Left ventricle myocardium inferior (tissue), 1 donor: ENCODE results near the gene CSNK2A2. TPM values are rescaled to one million over a fixed set of nuclear protein-coding genes. Genes with fewer than 3 reads are reported as not detected.

Experiments used
- DNase-seq: peaks from one replicate; pipeline ENCODE4 v3.0.0-alpha.2; 2020
- H3K27ac ChIP-seq: fragments of 200-600 bp; replicated peaks from 2 replicates; pipeline ENCODE4 v1.8.0; 2021
- H3K27me3 ChIP-seq: fragments of 200-600 bp; 2 replicates; pipeline ENCODE4 v1.8.0; 2021; ENCODE audit warnings: low read depth
- H3K36me3 ChIP-seq: fragments of 200-600 bp; 2 replicates; pipeline ENCODE4 v1.8.0; 2021
- H3K4me1 ChIP-seq: fragments of 200-600 bp; 2 replicates; pipeline ENCODE4 v1.8.0; 2021
- H3K4me3 ChIP-seq: fragments of 200-600 bp; 2 replicates; pipeline ENCODE4 v1.8.0; 2021; ENCODE audit warnings: mild to moderate bottlenecking, moderate library complexity
- H3K9me3 ChIP-seq: fragments of 200-600 bp; replicated peaks from 2 replicates; pipeline ENCODE4 v1.8.0; 2021
- intact Hi-C: fragments of 100-400 bp; cut with micrococcal nuclease; formaldehyde crosslinking; loops from one replicate; pipeline ENCODE4 v1.11.0; 2022
- total RNA-seq: library from RNA; stranded (reverse); fragmentation: NEBNext Ultra II Directional; extraction: Animal tissue kit (Norgen Biotek cat#: 25700); gene quantifications from one replicate; pipeline ENCODE4 v1.2.1, GENCODE V29; 2021
- TF ChIP-seq, protein P1 (sequence below): fragments of 200-600 bp; IDR thresholded peaks from 2 replicates; pipeline ENCODE4 v1.8.0; 2021; ENCODE audit warnings: antibody characterized with exemption, mild to moderate bottlenecking, borderline replicate concordance
- donor health status: DM: no; HTN: yes; CAD: no; lungs with severe emphysema.

The CSNK2A2 gene
- total RNA-seq, 1 donor from 2014 or later: 31.5 TPM

- Histone ChIP-seq H3K4me3 (no peak overlapping the region), H3K9me3 (no peaks in the 10 kb centered on the region), H3K4me1 (no peaks in the 10 kb centered on the region), H3K27ac (no peak overlapping the region), H3K27me3 (no peaks in the 10 kb centered on the region), H3K36me3 (peaks cover 20% of the 10 kb centered on the region)
- intact Hi-C loops: no loop called here
- DNase-seq: no peak
- TF ChIP-seq, protein P1, sequence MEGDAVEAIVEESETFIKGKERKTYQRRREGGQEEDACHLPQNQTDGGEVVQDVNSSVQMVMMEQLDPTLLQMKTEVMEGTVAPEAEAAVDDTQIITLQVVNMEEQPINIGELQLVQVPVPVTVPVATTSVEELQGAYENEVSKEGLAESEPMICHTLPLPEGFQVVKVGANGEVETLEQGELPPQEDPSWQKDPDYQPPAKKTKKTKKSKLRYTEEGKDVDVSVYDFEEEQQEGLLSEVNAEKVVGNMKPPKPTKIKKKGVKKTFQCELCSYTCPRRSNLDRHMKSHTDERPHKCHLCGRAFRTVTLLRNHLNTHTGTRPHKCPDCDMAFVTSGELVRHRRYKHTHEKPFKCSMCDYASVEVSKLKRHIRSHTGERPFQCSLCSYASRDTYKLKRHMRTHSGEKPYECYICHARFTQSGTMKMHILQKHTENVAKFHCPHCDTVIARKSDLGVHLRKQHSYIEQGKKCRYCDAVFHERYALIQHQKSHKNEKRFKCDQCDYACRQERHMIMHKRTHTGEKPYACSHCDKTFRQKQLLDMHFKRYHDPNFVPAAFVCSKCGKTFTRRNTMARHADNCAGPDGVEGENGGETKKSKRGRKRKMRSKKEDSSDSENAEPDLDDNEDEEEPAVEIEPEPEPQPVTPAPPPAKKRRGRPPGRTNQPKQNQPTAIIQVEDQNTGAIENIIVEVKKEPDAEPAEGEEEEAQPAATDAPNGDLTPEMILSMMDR: no peak
Observed at GRCh38 chr16:58154345-58154744, 43.6 kb downstream of the CSNK2A2 start.

DNA sequence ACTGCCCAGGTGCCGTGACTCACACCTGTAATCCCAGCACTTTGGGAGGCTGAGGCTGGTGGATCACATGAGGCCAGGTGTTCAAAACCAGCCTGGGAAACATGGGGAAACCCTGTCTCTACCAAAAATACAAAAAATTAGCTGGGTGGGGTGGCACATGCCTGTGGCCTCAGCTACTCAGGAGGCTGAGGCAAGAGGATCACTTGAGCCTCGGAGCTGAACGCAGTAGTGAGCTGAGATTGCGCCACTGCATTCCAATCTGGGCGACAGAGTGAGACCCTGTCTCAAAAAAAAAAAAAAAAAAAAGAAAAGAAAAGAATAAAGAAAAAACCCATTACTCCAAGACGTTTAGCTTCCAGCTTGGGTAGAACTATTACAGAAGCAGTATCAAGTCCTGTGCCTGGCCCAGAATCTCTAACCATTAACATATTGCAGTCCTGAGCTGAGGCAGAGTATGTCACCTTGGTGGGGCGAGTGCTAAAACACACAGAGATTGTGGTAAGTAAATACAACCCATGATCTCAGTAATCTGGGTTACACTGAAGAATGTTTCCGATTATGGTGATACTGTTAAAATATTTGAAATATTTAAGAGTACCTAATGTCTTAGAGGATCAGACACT is 45.5 kb downstream of the CSNK2A2 start:
- H3K27ac ChIP-seq: no peak overlapping the region

GRCh38 chr16:58148526-58148925 is 49.4 kb downstream of the CSNK2A2 start:
- no peak overlapping the region for H3K27ac ChIP-seq
- H3K9me3 ChIP-seq: no peaks in the 10 kb centered on the region
- TF ChIP-seq, protein P1: no peak
- no peak for DNase-seq
- H3K4me1 ChIP-seq: no peaks in the 10 kb centered on the region
- H3K4me3 ChIP-seq: no peak overlapping the region
- no peaks in the 10 kb centered on the region for H3K27me3 ChIP-seq
- intact Hi-C loops: no loop called here
- H3K36me3 ChIP-seq: no peaks in the 10 kb centered on the region

More for the DNA sequence above, 45.5 kb downstream of the CSNK2A2 start:
- no peaks in the 10 kb centered on the region for H3K27me3 ChIP-seq
- H3K9me3 ChIP-seq: no peaks in the 10 kb centered on the region
- no peak for DNase-seq
- TF ChIP-seq, protein P1: no peak
- H3K4me1 ChIP-seq: no peaks in the 10 kb centered on the region
- peaks cover 4% of the 10 kb centered on the region for H3K36me3 ChIP-seq
- no peak overlapping the region for H3K4me3 ChIP-seq
- intact Hi-C loops: no loop called here

- Histone ChIP-seq H3K27ac (no peak overlapping the region), H3K4me3 (no peak overlapping the region), H3K36me3 (no peaks in the 10 kb centered on the region), H3K27me3 (no peaks in the 10 kb centered on the region), H3K9me3 (no peaks in the 10 kb centered on the region), H3K4me1 (no peaks in the 10 kb centered on the region)
- TF ChIP-seq, protein P1: no peak
- no peak for DNase-seq
- intact Hi-C loops: no loop called here
Observed at GRCh38 chr16:58148099-58148498, 49.8 kb downstream of the CSNK2A2 start.

GRCh38 chr16:58138852-58139251 is 59.1 kb downstream of the CSNK2A2 start:
- Histone ChIP-seq H3K4me3 (no peak overlapping the region), H3K4me1 (no peaks in the 10 kb centered on the region), H3K36me3 (peaks cover 20% of the 10 kb centered on the region), H3K9me3 (peaks cover 22% of the 10 kb centered on the region), H3K27me3 (no peaks in the 10 kb centered on the region), H3K27ac (no peak overlapping the region)
- intact Hi-C loops: no loop called here
- no peak for DNase-seq
- TF ChIP-seq, protein P1: no peak
